Trophoblast cell (in vitro differentiated cells and primary cell): Measurements from ENCODE around the gene XRCC4.

ENCODE experiments used
- DNase-seq, 2 donors: peaks; one replicate each; pipeline ENCODE4 v3.0.0-alpha.2; 2016
- H2AFZ ChIP-seq: 2 replicates; pipeline ENCODE4 v1.6.1; 2013; ENCODE audit warnings: low read length, moderate library complexity, mild to moderate bottlenecking; ENCODE audit not compliant: insufficient read depth, poor library complexity
- H2AK5ac ChIP-seq: 2 replicates; pipeline ENCODE4 v1.6.1; 2013; ENCODE audit warnings: mild to moderate bottlenecking, low read length
- H2BK120ac ChIP-seq: 2 replicates; pipeline ENCODE4 v1.6.1; 2013; ENCODE audit warnings: low read length, mild to moderate bottlenecking, moderate library complexity; ENCODE audit not compliant: insufficient read depth, poor library complexity
- H2BK12ac ChIP-seq: 2 replicates; pipeline ENCODE4 v1.6.1; 2013; ENCODE audit warnings: mild to moderate bottlenecking, low read length, moderate library complexity
- H2BK5ac ChIP-seq: 2 replicates; pipeline ENCODE4 v1.6.1; 2013; ENCODE audit warnings: low read length, low read depth, moderate library complexity, mild to moderate bottlenecking; ENCODE audit not compliant: poor library complexity
- H3K14ac ChIP-seq: 2 replicates; pipeline ENCODE4 v1.6.1; 2013; ENCODE audit warnings: mild to moderate bottlenecking, low read length
- H3K18ac ChIP-seq: 2 replicates; pipeline ENCODE4 v1.6.1; 2013; ENCODE audit warnings: mild to moderate bottlenecking, low read length
- H3K23ac ChIP-seq: 2 replicates; pipeline ENCODE4 v1.6.1; 2013; ENCODE audit warnings: low read length
- H3K27ac ChIP-seq: 2 replicates; pipeline ENCODE4 v1.5.1; 2013; ENCODE audit warnings: low read depth, mild to moderate bottlenecking, inconsistent platforms, low read length, moderate library complexity
- H3K27me3 ChIP-seq: 2 replicates; pipeline ENCODE4 v1.6.1; 2013; ENCODE audit warnings: inconsistent platforms, mild to moderate bottlenecking, low read length, moderate library complexity; ENCODE audit not compliant: insufficient read depth
- H3K36me3 ChIP-seq, 2 experiments: 1 replicate in 1 of 2; 2 replicates in 1 of 2; pipeline ENCODE4 v1.6.1; 2013; ENCODE audit warnings: low read length in 2 of 2, mild to moderate bottlenecking in 2 of 2, moderate library complexity in 1 of 2; ENCODE audit not compliant: insufficient read depth in 2 of 2, control insufficient read depth in 1 of 2
- H3K4ac ChIP-seq: 2 replicates; pipeline ENCODE4 v1.6.1; 2013; ENCODE audit warnings: low read depth, mild to moderate bottlenecking, low read length, moderate library complexity
- H3K4me1 ChIP-seq, 2 experiments: 1 replicate in 1 of 2; 2 replicates in 1 of 2; pipeline ENCODE4 v1.6.1; 2013; ENCODE audit warnings: low read length in 2 of 2, mild to moderate bottlenecking in 2 of 2, moderate library complexity in 1 of 2; ENCODE audit not compliant: insufficient read depth in 2 of 2, control insufficient read depth in 1 of 2
- H3K4me2 ChIP-seq: 2 replicates; pipeline ENCODE4 v1.6.1; 2013; ENCODE audit warnings: inconsistent platforms, mild to moderate bottlenecking, low read length, moderate library complexity
- H3K4me3 ChIP-seq: 2 replicates; pipeline ENCODE4 v1.5.1; 2013; ENCODE audit warnings: mild to moderate bottlenecking, low read depth, low read length, inconsistent platforms
- H3K79me1 ChIP-seq: one replicate; pipeline ENCODE4 v1.6.1; 2013; ENCODE audit warnings: low read length
- H3K79me2 ChIP-seq: 2 replicates; pipeline ENCODE4 v1.6.1; 2013; ENCODE audit warnings: low read length, mild to moderate bottlenecking; ENCODE audit not compliant: control insufficient read depth, insufficient read depth, poor library complexity
- H3K9ac ChIP-seq: 2 replicates; pipeline ENCODE4 v1.6.1; 2013; ENCODE audit warnings: mild to moderate bottlenecking, low read length
- H3K9me3 ChIP-seq: 2 replicates; pipeline ENCODE4 v1.6.1; 2013; ENCODE audit warnings: low read depth, mild to moderate bottlenecking, control low read depth, inconsistent platforms, low read length; ENCODE audit not compliant: insufficient read depth
- H4K12ac ChIP-seq: 2 replicates; pipeline ENCODE4 v1.6.1; 2013; ENCODE audit warnings: low read depth, mild to moderate bottlenecking, low read length, moderate library complexity
- H4K8ac ChIP-seq: 2 replicates; pipeline ENCODE4 v1.6.1; 2013; ENCODE audit warnings: low read depth, mild to moderate bottlenecking, low read length, moderate library complexity
- H4K91ac ChIP-seq: one replicate; pipeline ENCODE4 v1.6.1; 2013; ENCODE audit warnings: low read depth, mild to moderate bottlenecking, low read length, moderate library complexity
- WGBS: extraction: QIAGEN DNeasy Blood & Tissue Kit; methylation state at CpG from one replicate; pipeline ENCODE4 v1.1.7; 2013; ENCODE audit warnings: missing lambda C conversion rate; ENCODE audit not compliant: insufficient read length, insufficient coverage; ENCODE audit errors: extremely low coverage; 5-methylcytosine and 5-hydroxymethylcytosine counted together

Gene XRCC4

GRCh38 chr5:83034528-83035207 lies 42.7 kb upstream of the XRCC4 start:
- no peak overlapping the region for H4K91ac ChIP-seq
- H4K8ac ChIP-seq, result no peak overlapping the region
- no peak overlapping the region for H4K12ac ChIP-seq
- H3K79me2 ChIP-seq, result no peaks in the 10 kb centered on the region
- no peak overlapping the region for H2BK12ac ChIP-seq
- H3K9me3 ChIP-seq, result no peaks in the 10 kb centered on the region
- DNase-seq, result no peak
- peaks cover 3 to 6% of the 10 kb centered on the region in 2 experiments for H3K4me1 ChIP-seq
- H3K9ac ChIP-seq, result no peak overlapping the region
- no peaks in the 10 kb centered on the region for H3K36me3 ChIP-seq
- peaks cover 4% of the 10 kb centered on the region for H3K79me1 ChIP-seq
- no peak overlapping the region for H3K14ac ChIP-seq
- H2AFZ ChIP-seq, result no peak overlapping the region
- H3K4me2 ChIP-seq, result no peak overlapping the region
- WGBS, result 100% methylated on average over 2 of the region's 4 CpGs
- no peak overlapping the region for H3K23ac ChIP-seq
- H2BK5ac ChIP-seq, result no peak overlapping the region
- no peaks in the 10 kb centered on the region for H3K27me3 ChIP-seq
- no peak overlapping the region for H3K18ac ChIP-seq
- no peak overlapping the region for H2AK5ac ChIP-seq
- H3K27ac ChIP-seq, result no peak overlapping the region
- no peak overlapping the region for H2BK120ac ChIP-seq
- no peak overlapping the region for H3K4ac ChIP-seq
- no peak overlapping the region for H3K4me3 ChIP-seq

DNA sequence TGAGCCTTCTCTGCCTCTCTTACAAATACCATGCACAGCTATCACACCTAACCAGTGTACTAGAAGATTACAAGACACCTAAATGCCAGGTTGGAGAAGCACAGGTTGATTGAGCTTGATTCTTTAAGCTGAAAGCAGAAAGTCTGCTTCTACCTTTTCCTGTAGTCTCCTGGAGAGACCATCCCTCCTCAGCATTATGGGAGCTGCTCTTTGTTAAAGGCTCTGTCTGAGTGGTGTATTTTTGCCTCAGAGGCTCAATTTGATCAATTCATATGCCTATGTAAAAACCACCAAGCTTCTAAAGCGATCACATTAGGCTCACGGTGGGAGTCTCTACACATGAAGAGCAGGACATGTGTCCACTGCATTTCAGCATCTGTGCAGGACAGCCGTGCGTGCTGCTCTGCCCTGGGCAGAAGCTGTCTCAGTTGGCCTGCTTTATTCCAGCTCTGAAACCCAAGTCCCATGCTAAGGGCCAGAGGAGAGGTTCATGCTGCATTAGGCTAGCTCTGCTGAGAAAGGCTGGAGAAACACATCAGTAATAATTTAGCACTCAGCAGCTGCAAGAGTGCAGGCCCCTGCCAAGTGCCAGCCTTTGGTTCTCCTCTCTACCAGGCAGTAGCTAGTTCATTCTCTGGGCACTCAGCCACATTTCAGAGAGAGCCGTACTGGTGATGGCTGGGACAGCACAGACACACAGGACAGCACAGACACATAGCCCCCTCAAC lies 41.8 kb upstream of the XRCC4 start:
- H3K4ac ChIP-seq, result no peak overlapping the region
- no peak overlapping the region for H3K4me2 ChIP-seq
- H3K18ac ChIP-seq, result no peak overlapping the region
- no peak overlapping the region for H4K8ac ChIP-seq
- no peak overlapping the region for H3K4me3 ChIP-seq
- no peak overlapping the region for H4K91ac ChIP-seq
- no peaks in the 10 kb centered on the region for H3K79me2 ChIP-seq
- H3K27me3 ChIP-seq, result no peaks in the 10 kb centered on the region
- H2AK5ac ChIP-seq, result no peak overlapping the region
- no peak overlapping the region for H4K12ac ChIP-seq
- H3K36me3 ChIP-seq, result no peaks in the 10 kb centered on the region
- no peak overlapping the region for H3K27ac ChIP-seq
- no CpG with 5 or more reads among the region's 5 CpGs for WGBS
- H3K79me1 ChIP-seq, result no peaks in the 10 kb centered on the region
- no peaks in the 10 kb centered on the region for H3K9me3 ChIP-seq
- DNase-seq, result no peak
- H3K14ac ChIP-seq, result no peak overlapping the region
- H3K23ac ChIP-seq, result no peak overlapping the region
- no peak overlapping the region for H2BK5ac ChIP-seq
- H2AFZ ChIP-seq, result no peak overlapping the region
- no peak overlapping the region for H3K9ac ChIP-seq
- H3K4me1 ChIP-seq, result peaks cover 0 to 3% of the 10 kb centered on the region in 2 experiments
- H2BK120ac ChIP-seq, result no peak overlapping the region
- no peak overlapping the region for H2BK12ac ChIP-seq

GRCh38 chr5:83036991-83037575 lies 40.3 kb upstream of the XRCC4 start:
- no peak overlapping the region for H4K12ac ChIP-seq
- H3K18ac ChIP-seq, result no peak overlapping the region
- H3K4me3 ChIP-seq, result no peak overlapping the region
- H3K36me3 ChIP-seq, result no peaks in the 10 kb centered on the region
- no peak overlapping the region for H3K27ac ChIP-seq
- WGBS, result no CpG with 5 or more reads among the region's 4 CpGs
- no peaks in the 10 kb centered on the region for H3K9me3 ChIP-seq
- H2BK12ac ChIP-seq, result no peak overlapping the region
- no peaks in the 10 kb centered on the region for H3K27me3 ChIP-seq
- no peak overlapping the region for H3K14ac ChIP-seq
- H3K4me2 ChIP-seq, result no peak overlapping the region
- no peak overlapping the region for H2BK5ac ChIP-seq
- no peaks in the 10 kb centered on the region for H3K4me1 ChIP-seq
- H3K9ac ChIP-seq, result no peak overlapping the region
- H3K23ac ChIP-seq, result no peak overlapping the region
- no peak overlapping the region for H2AFZ ChIP-seq
- no peak overlapping the region for H2AK5ac ChIP-seq
- H3K79me1 ChIP-seq, result no peaks in the 10 kb centered on the region
- H3K4ac ChIP-seq, result no peak overlapping the region
- H2BK120ac ChIP-seq, result no peak overlapping the region
- H4K91ac ChIP-seq, result no peak overlapping the region
- H3K79me2 ChIP-seq, result no peaks in the 10 kb centered on the region
- no peak overlapping the region for H4K8ac ChIP-seq
- no peak for DNase-seq

DNA sequence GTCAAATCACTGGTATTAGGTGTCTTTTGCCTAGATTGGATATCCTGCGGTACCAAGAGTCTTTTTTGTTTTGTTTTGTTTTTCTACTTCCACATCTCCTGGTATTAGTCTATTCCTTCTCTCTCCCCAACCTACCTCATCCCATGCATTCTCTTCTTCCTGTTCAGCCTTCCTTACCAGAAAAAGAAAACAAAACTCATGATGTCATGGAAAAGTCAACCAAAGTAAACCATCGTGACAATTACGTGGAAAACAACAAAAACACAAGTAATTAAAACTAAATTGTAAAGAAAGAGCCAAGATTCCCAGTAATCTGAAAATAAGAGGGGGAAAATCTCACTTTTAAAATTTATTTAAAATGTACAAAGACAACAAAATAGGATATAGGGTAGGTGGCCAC lies 38.4 kb upstream of the XRCC4 start:
- H3K79me1 ChIP-seq, result no peaks in the 10 kb centered on the region
- H3K4me2 ChIP-seq, result no peak overlapping the region
- H3K9ac ChIP-seq, result no peak overlapping the region
- H4K91ac ChIP-seq, result no peak overlapping the region
- no peak overlapping the region for H3K27ac ChIP-seq
- no peak overlapping the region for H3K14ac ChIP-seq
- no peak overlapping the region for H2BK5ac ChIP-seq
- H3K9me3 ChIP-seq, result no peaks in the 10 kb centered on the region
- no peak overlapping the region for H4K8ac ChIP-seq
- H2BK120ac ChIP-seq, result no peak overlapping the region
- no peaks in the 10 kb centered on the region for H3K27me3 ChIP-seq
- H3K18ac ChIP-seq, result no peak overlapping the region
- DNase-seq, result no peak
- WGBS, result no CpG with 5 or more reads among the region's 3 CpGs
- H2BK12ac ChIP-seq, result no peak overlapping the region
- H3K4me1 ChIP-seq, result no peaks in the 10 kb centered on the region
- H2AK5ac ChIP-seq, result no peak overlapping the region
- H3K79me2 ChIP-seq, result no peaks in the 10 kb centered on the region
- no peak overlapping the region for H3K4ac ChIP-seq
- no peak overlapping the region for H4K12ac ChIP-seq
- H3K4me3 ChIP-seq, result no peak overlapping the region
- no peak overlapping the region for H2AFZ ChIP-seq
- H3K23ac ChIP-seq, result no peak overlapping the region
- no peaks in the 10 kb centered on the region for H3K36me3 ChIP-seq
